Endothelial cell of umbilical vein (primary cell): ENCODE data around the gene ETV3L. TPM values are rescaled to one million over a fixed set of nuclear protein-coding genes. Genes with fewer than 3 reads are reported as not detected.

Experiments used
- BruUV-seq: library from RNA; stranded (reverse); fragments of 400-500 nt; replicated peaks from 2 replicates; lab custom pipeline; 2021; lab: Mats Ljungman, UMichigan
- CTCF ChIA-PET: fragments of 300-600, 350-600 bp; sonication (Branson Sonifier 250); formaldehyde crosslinking; loops from one replicate; lab custom pipeline; 2021; ENCODE audit warnings: antibody characterized with exemption, inconsistent platforms; lab: Charles Lee
- POLR2A ChIA-PET: fragments of 300-600, 350-600 bp; sonication (Branson Sonifier 250); formaldehyde crosslinking; loops from one replicate; lab custom pipeline; 2021; ENCODE audit warnings: antibody characterized with exemption, inconsistent platforms; lab: Charles Lee
- DNase-seq: peaks from one replicate; pipeline ENCODE4 v3.0.0-alpha.2; 2011; ENCODE audit warnings: low read depth, low spot score
- FAIRE-seq: peaks from 2 replicates; lab custom pipeline; 2011; peaks lifted over from hg19 to GRCh38; lab: Jason Lieb, UNC
- H2AFZ ChIP-seq: 2 replicates; pipeline ENCODE4 v1.6.0; 2012; ENCODE audit warnings: low read depth, low read length, control low read depth, inconsistent platforms
- H3K27ac ChIP-seq: 2 replicates; pipeline ENCODE4 v1.5.1; 2011; ENCODE audit warnings: low read depth, mild to moderate bottlenecking, control low read depth, low read length, moderate library complexity; ENCODE audit not compliant: insufficient read depth
- H3K27me3 ChIP-seq, 2 experiments: 2 replicates each; pipeline versions ENCODE4 v1.6.0 to v1.6.1; 2011; ENCODE audit warnings: low read length in 2 of 2, mixed read lengths in 1 of 2; ENCODE audit not compliant: control insufficient read depth in 2 of 2, insufficient read depth in 2 of 2
- H3K36me3 ChIP-seq, 2 experiments: 2 replicates in 1 of 2; 3 replicates in 1 of 2; pipeline ENCODE4 v1.5.1; 2011; ENCODE audit warnings: low read length in 2 of 2, mild to moderate bottlenecking in 1 of 2, moderate library complexity in 1 of 2; ENCODE audit not compliant: control insufficient read depth in 2 of 2, insufficient read depth in 2 of 2; ENCODE audit errors: extremely low read depth in 1 of 2
- H3K4me1 ChIP-seq: 3 replicates; pipeline ENCODE4 v1.5.1; 2011; ENCODE audit warnings: mild to moderate bottlenecking, low read length; ENCODE audit not compliant: control insufficient read depth, insufficient read depth; ENCODE audit errors: extremely low read depth
- H3K4me2 ChIP-seq: 2 replicates; pipeline ENCODE4 v1.6.1; 2011; ENCODE audit warnings: low read length, control low read depth, mixed read lengths; ENCODE audit not compliant: insufficient read depth
- H3K4me3 ChIP-seq, 3 experiments: fragments of 200-600 bp in 1 of 3; sonication (generic), shearing (Covaris generic) in 1 of 3; replicated peaks in 1 of 3; 2 replicates each; pipeline ENCODE4 v1.5.1; 2011 to 2016; ENCODE audit warnings: control low read depth in 3 of 3, low read length in 3 of 3, mild to moderate bottlenecking in 2 of 3, inconsistent platforms in 1 of 3, low read depth in 1 of 3, moderate library complexity in 1 of 3; ENCODE audit not compliant: insufficient read depth in 1 of 3
- H3K79me2 ChIP-seq: 2 replicates; pipeline ENCODE4 v1.6.0; 2012; ENCODE audit warnings: low read length, inconsistent platforms; ENCODE audit not compliant: control insufficient read depth, insufficient read depth
- H3K9ac ChIP-seq: replicated peaks from 2 replicates; pipeline ENCODE3; 2011; ENCODE audit warnings: low read length, control low read depth; ENCODE audit not compliant: insufficient read depth; ENCODE audit errors: extremely low read depth
- H3K9me1 ChIP-seq: replicated peaks from 3 replicates; pipeline ENCODE4 v1.6.0; 2011; ENCODE audit warnings: mild to moderate bottlenecking, low read length; ENCODE audit not compliant: control insufficient read depth, insufficient read depth; ENCODE audit errors: extremely low read depth
- H3K9me3 ChIP-seq: replicated peaks from 2 replicates; pipeline ENCODE4 v1.5.1; 2012; ENCODE audit warnings: low read length, inconsistent platforms; ENCODE audit not compliant: control insufficient read depth, insufficient read depth
- H4K20me1 ChIP-seq: replicated peaks from 2 replicates; pipeline ENCODE3; 2011; ENCODE audit warnings: mild to moderate bottlenecking, low read length; ENCODE audit not compliant: control insufficient read depth, insufficient read depth; ENCODE audit errors: extremely low read depth
- EZH2 ChIP-seq: IDR thresholded peaks from 2 replicates; pipeline ENCODE4 v1.6.1; 2012; ENCODE audit warnings: borderline replicate concordance, low read depth, mild to moderate bottlenecking, moderate library complexity, low read length, inconsistent platforms; ENCODE audit not compliant: severe bottlenecking
- FOS ChIP-seq: IDR thresholded peaks from 2 replicates; pipeline ENCODE4 v1.6.1; 2011; ENCODE audit warnings: mild to moderate bottlenecking, low read length, moderate library complexity, borderline replicate concordance; ENCODE audit not compliant: insufficient read depth
- GATA2 ChIP-seq: IDR thresholded peaks from 2 replicates; pipeline ENCODE4 v1.7.0; 2011; ENCODE audit warnings: low read depth, mild to moderate bottlenecking, moderate library complexity, mixed read lengths, low read length; ENCODE audit not compliant: insufficient read length, insufficient read depth
- JUN ChIP-seq: IDR thresholded peaks from 2 replicates; pipeline ENCODE4 v1.6.1; 2011; ENCODE audit warnings: borderline replicate concordance, low read depth; ENCODE audit not compliant: insufficient read length, insufficient read depth
- MAX ChIP-seq: IDR thresholded peaks from 2 replicates; pipeline ENCODE4 v1.6.1; 2011; ENCODE audit not compliant: insufficient read depth, insufficient read length
- MYC ChIP-seq: IDR thresholded peaks from one replicate; pipeline ENCODE4 v1.6.1; 2011; ENCODE audit warnings: mild to moderate bottlenecking, low read depth, low read length
- POLR2A ChIP-seq: IDR thresholded peaks from 2 replicates; pipeline ENCODE4 v1.6.1; 2012; ENCODE audit warnings: low read depth, mild to moderate bottlenecking, control low read depth, low read length
- POLR2AphosphoS5 ChIP-seq: IDR thresholded peaks from 2 replicates; pipeline ENCODE4 v1.6.1; 2012; ENCODE audit warnings: low read depth, mild to moderate bottlenecking, control low read depth, low read length, moderate library complexity; ENCODE audit not compliant: insufficient read depth
- dilution Hi-C: fragments of 300-500 bp; cut with MboI; formaldehyde crosslinking; loops from one replicate; pipeline ENCODE4 v1.15.0; 2019; ENCODE audit warnings: low sequenced_read_pairs; ENCODE audit not compliant: extremely low pct_ligation_motif_present
- intact Hi-C: fragments of 100-400 bp; cut with micrococcal nuclease; formaldehyde crosslinking; loops from one replicate; pipeline ENCODE4 v1.10.0; 2022
- polyA plus RNA-seq, 4 experiments: library from polyadenylated mRNA; depleted of rRNA in 3 of 4; stranded (reverse) in 3 of 4; unstranded in 1 of 4; fragments of >200 nt; gene quantifications; 2 replicates each; pipeline versions ENCODE4 v1.2.1 to v1.2.3, GENCODE V29; 2011 to 2012; ENCODE audit warnings: missing spikeins in 1 of 4
- total RNA-seq: library from RNA; stranded (reverse); gene quantifications from 2 replicates; pipeline ENCODE4 v1.2.3, GENCODE V29; 2021
- TF ChIP-seq, protein P1 (sequence below), 2 donors: IDR thresholded peaks; 1 replicate in 1 of 2; 2 replicates in 1 of 2; pipeline ENCODE4 v1.5.1; 2011; ENCODE audit warnings: low read length in 2 of 2, mild to moderate bottlenecking in 2 of 2, moderate library complexity in 2 of 2, control low read depth in 1 of 2, inconsistent platforms in 1 of 2, low read depth in 1 of 2; ENCODE audit not compliant: insufficient read depth in 1 of 2; ENCODE audit errors: extremely low read depth in 1 of 2

ETV3L gene
- total and polyA plus RNA-seq, 2 donors (not counting 3 experiments of a cell fraction or from before 2014, with no cell fraction given): not detected

GRCh38 chr1:157131281-157131680 lies 31.7 kb upstream of the ETV3L start:
- DNase-seq (no peak), FAIRE-seq (no peak)
- Histone ChIP-seq H3K4me2 (no peak overlapping the region), H3K27me3 (no peaks in the 10 kb centered on the region), H2AFZ (no peak overlapping the region), H4K20me1 (peaks cover 1% of the 10 kb centered on the region), H3K9me1 (no peaks in the 10 kb centered on the region), H3K36me3 (peaks cover 38 to 41% of the 10 kb centered on the region in 2 experiments), H3K9ac (no peak overlapping the region), H3K9me3 (no peaks in the 10 kb centered on the region), H3K4me3 (no peak overlapping the region), H3K79me2 (peaks cover 15% of the 10 kb centered on the region), H3K4me1 (peaks cover 3% of the 10 kb centered on the region), H3K27ac (no peak overlapping the region)
- ChIA-PET POLR2A (no interaction called here), CTCF (interaction anchor here (3.4 kb wide), 1 partner anchor 41 kb away, joined by 17 read pairs; no protein-coding TSS in a partner anchor)
- no peak for TF ChIP-seq FOS
- no peak for TF ChIP-seq JUN
- TF ChIP-seq POLR2AphosphoS5: no peak
- TF ChIP-seq, protein P1, sequence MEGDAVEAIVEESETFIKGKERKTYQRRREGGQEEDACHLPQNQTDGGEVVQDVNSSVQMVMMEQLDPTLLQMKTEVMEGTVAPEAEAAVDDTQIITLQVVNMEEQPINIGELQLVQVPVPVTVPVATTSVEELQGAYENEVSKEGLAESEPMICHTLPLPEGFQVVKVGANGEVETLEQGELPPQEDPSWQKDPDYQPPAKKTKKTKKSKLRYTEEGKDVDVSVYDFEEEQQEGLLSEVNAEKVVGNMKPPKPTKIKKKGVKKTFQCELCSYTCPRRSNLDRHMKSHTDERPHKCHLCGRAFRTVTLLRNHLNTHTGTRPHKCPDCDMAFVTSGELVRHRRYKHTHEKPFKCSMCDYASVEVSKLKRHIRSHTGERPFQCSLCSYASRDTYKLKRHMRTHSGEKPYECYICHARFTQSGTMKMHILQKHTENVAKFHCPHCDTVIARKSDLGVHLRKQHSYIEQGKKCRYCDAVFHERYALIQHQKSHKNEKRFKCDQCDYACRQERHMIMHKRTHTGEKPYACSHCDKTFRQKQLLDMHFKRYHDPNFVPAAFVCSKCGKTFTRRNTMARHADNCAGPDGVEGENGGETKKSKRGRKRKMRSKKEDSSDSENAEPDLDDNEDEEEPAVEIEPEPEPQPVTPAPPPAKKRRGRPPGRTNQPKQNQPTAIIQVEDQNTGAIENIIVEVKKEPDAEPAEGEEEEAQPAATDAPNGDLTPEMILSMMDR (IDR thresholded peaks at IDR 0.05; ENCODE audit: extremely low read depth in 1 of 2, insufficient read depth in 1 of 2, low read depth in 1 of 2, low read length in 2 of 2): no peak
- no peak for TF ChIP-seq POLR2A
- no peak for TF ChIP-seq MYC
- no peak for TF ChIP-seq EZH2
- TF ChIP-seq MAX: no peak
- no peak for TF ChIP-seq GATA2
- dilution Hi-C loops: no loop called here
- BruUV-seq: no TSS peak
- intact Hi-C loops: no loop called here
